Medulla oblongata (tissue), 1 donor: ENCODE results near the gene RBP2.

ENCODE experiments used
- DNase-seq: peaks from one replicate; pipeline ENCODE4 v3.0.0-alpha.2; 2015; ENCODE audit errors: extremely low spot score

Gene RBP2

DNA sequence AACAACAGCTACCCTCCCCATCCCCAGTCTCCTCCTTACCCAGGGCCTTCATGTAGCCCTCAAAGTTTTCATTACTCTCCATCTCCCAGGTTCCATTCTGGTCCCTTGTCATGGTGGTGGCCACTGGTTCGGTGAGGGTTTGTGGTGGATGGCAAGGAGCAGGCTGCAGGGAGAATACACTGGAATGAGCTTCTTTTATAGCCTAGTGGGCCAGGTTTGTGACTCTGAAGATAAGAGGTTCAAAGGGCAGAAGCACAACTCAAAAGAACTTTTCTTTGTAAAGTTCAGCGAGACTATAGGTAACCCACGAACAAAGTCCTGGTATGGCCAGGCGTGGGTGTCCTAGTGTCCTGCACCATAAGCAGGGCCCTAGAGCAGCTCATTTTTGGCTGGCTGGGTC is at the start of gene RBP2:
RBP2 (minus strand) TSS at position 169 of the 400 bp plus-strand sequence; CDS start at position 112, 57 bp downstream.
- DNase-seq = no peak

DNA sequence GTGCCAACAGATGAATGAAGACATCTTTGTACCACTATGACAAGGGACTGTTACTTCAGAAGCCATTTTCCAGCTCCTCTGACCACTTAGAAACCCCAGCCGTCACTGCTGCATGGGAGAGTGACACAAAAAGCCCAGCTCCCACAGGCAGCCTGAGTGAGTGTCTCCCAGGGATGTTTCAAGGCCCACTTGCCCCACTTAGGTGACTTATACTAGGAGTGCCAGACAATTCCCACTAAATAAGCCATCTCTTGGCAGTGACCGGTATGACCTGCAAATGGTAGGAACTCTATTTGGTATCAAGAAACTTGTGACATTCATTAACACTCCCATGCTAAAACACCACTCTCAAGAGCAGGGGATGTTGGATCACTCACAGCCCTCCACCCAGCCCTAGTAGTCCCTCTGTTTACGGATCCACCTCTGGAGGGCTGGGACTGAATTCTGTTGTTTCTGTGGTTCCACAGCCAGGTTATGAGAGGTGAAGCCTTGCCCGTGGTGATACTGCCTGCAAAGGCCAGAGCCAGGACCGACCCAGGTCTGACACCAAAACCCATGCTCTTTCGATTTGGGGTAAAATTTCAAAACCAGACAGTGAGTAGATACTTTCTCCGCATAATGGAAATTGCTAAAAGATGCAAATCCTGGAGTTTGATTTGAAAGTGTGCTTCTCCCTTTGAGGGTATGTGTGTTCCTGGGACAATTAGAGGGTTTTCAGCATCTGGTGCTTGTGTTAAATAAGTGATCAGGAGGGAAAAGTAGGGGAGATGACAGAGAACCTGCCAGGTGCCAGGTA is 48.7 kb upstream of the RBP2 start:
- DNase-seq = no peak

DNA sequence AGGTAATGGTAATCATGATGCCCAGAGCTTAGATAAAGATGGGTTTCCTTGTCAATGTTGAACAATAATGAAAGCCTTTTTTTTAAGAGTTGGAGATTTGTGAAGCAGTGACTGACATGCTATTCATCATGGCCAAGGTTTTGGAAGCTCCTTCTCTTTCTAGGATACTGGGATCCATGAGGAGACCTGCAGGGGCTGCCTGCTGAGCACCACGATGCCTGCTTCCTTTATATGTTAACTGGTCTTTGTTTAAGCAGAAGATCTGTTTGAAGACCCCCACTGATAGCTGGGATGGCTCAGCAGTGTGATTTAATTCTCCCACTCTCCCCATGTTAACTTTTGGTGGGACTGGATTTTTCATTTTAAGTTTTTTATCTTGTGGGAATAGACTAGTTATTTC is 47.4 kb upstream of the RBP2 start:
- no peak for DNase-seq

DNA sequence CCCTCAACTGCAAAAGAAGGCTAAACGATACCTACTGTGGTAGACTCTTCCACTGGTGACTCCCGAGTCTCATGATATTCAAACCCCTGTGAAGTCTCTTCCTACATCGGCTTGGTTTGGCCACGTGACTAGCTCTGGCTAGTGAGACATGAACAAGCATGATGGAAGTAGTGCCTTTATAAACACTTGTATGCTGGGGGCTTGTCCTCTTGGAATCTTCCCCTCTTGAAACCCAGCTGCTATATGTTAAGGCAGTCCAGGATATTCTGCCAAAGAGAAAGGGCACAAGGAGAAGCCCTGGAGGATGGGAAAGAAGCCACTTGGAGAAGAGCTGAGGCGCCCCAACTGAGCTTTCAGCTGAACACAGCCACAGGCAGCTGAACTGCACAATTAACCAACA is 46.9 kb upstream of the RBP2 start:
- no peak for DNase-seq

DNA sequence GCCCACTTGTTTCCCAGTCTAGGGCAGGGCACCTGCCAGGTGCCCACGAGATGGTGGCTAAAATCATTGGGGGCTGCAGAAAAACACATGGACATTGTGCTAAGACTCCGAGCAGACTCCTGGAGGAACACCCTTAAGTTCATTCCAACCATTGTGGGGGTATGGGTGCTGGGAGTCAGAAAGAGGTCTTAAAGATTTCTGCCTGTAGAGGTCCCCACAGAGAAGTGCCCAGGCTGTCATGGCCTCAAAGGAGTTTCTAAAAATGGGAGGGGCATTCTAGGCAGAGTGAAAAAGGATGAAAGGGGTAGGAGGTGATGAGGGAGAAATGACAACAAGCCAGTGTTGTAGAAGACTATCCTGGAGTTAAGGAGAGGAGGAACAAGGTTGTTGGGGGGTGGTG is 46.1 kb upstream of the RBP2 start:
- DNase-seq = no peak

DNA sequence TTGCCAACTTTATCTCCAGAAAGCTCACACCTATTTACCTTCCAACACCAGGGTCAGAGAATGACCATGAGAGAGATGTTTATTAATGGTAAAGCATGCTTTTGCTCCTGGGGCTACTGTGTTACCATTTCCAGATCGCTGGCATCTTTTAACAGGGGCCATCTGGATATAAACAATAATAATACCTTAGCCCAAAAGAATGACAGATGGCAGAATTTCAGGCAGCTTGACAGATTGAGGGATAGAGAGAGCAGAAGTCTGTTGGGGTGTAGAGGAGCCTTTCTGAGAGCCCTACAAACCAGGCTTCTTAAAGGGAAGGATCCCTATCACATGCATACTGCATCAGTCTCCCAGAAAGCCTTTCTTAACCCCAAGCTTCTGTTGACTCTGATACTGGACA is 45.5 kb upstream of the RBP2 start:
- no peak for DNase-seq

DNA sequence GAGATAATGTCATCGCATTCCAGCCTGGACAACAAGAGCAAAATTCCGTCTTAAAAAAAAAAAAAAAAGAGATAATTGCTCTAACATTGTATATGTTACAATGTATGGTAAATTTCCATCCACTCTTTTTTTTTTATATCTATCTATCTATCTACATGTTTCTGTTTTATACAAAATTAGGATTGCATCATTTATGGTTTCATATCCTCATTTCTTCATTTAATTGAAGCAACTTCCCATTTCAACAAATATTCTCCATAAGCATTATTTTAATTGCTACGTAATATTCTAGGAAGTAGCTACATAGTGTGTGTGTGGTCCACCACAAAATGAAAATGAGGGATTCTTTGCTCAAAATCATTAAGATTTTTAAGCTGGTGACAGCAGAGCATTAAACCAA is 44.8 kb upstream of the RBP2 start:
- DNase-seq = no peak

DNA sequence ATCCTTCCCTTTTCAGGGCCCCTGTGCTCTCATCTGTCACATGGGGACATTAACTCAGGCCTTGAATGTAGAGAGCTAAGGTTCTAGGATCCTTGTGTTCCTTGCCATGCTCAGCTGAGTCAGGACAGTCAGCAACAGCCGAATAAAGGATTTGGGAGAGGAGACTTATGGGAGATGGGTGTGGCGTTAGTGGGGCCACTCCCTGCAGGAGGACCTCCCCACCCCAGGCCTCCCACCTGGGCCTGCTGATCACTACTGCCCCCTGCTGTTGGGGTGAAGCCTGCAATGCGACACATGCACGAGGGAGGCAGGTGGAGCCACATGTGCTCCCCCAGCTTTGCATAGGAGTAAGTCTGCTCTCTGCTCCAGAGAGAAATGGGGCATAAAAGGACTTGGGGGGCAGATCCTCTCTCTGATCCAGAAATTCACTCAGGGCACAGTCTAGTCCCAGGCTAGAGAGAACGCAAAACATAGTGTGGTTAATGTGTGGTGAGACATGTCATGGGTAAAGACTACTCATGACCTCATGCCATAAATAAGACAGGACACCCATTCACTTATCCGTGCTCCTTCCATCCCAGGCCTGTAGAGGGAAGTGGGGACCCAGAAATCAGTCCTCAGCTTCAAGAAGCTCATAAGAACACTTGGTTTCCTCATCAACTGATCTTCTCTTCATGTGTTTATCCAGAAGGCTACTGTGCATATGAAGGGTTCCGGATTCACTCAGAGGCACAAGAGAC is 43.9 kb upstream of the RBP2 start:
- peak; percentile 53 for DNase-seq

DNA sequence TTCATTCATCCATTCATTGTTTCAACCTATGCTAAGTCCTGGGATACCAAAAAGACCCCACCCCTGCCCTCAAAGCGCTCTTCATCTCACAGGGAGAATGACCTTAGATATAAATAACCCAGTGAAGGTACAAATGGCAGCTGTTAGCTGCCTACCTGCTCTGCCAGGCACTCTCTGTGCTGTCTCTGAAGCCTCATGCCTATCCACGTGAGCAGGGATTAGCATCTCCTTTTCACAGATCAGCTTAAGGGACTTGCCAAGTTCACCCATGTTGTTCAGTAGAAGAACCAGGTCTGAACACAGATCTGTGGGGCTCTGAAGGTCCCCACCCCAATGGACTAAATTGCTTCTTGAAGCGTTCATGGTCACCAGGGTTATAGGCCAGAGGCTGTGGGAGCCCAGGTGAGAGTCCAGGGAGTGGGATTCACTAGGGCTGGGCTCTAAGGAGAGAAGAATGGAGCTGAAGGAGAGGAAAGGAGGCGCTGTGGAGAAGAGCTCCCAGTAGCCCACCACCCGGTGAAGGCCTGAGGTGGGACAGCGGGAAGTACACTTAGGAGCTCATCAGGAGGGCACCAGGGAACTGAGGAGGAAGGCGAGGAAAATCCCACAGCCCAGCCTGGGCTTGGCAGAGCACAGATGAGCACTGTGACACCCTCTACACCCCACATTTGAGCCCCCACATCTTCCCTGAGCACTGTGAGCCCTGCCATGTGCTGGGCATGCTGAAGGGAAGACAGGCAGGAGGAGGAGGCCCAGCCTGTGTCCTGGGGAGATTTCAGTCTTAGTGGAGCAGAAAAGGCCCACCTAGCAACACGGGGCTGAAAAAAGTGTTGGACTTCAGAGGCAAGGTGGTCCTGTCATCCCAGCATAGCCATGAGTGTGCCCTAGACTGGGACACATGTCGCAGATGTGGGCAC is 42.9 kb upstream of the RBP2 start:
- DNase-seq = no peak

DNA sequence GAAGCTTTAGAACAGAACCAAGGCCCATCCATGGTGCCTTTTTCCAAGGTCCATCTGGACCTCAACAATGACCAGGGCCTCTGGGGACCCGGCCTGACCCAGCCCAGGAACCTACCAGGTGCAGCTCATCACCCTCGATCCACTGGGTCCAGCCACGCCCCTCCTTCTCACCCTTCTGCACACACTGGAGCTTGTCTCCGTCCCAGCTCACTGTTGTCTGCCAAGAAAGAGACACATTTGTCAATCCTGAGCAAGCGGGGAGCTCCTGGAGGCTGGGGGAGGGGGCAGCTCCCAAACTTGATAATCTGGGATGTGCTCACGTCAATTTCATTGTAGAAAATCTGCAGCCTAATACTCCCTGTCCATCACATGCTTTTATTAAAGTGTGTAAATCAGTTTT is 42.0 kb upstream of the RBP2 start:
- no peak for DNase-seq

DNA sequence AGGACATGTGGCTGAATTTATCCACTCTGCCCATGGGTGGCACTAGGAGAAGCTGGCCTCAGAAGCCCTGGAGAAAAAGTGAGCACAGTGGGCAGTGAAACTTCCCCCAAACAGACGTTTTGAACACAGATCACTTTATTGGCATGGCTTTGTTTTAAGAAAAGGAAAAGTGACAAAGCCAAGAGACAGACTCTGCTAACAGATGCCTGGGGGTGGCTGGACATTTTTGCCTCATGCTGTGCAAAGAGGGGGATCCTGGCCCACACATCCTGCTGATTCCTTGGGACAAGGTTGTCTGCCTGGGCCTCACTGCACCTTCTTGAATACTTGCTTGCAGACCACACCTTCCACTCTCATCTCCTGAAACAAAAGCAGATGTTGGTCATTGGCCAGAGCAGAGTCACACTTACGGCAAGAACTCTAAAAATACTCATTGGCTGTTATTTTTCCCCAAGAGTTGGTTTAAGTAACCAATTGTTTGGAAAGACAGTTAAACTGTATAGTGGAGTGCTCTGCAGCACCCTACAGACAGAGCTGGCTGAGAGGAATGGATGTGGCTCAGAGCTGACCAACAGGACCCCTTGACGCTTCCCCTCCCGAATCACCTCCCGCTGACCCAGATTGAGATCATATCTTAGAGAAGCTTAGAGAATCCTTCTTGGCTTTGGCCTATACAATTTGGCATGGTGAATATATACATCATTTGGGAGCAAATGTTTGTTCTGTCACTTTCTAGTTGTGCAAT is 41.2 kb upstream of the RBP2 start:
- no peak for DNase-seq

DNA sequence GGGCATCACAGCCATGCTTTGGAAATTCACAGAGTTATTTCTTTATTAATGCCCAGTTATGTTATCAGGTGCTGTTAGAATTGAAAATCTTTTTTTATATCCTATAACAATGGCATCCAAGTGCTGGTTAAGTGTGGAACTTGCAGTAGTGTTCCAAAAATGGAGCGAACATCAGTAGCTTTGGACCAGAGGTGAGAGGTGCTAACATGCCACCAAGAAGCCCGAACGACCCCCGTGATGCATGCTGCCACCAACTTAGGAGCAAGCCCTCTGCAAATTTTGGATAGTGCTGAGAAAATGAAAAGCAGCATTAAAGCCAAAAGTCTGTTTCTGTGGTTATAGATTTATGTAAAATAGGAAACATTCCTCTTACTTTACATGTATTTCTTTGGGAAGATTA is 38.4 kb upstream of the RBP2 start:
- DNase-seq = no peak

DNA sequence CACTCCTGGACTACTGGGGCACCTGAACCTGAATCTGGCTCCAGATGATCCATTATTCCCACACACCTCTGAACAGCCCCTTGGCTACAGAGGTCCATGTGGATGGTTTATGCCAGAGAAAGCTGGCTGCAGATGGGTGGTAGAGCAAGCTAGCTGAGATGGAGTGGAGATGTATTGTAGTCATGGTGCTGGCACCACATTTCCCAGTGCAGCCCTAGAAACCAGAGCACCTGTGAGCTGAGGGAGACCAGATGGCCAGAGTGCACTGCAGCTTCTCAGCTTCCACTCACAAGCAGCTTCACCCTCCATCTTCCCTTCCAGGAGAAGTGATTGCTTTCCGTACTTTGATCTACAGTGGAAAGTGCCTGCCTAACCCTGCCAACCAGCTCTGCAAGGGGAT is 33.3 kb upstream of the RBP2 start:
- no peak for DNase-seq

DNA sequence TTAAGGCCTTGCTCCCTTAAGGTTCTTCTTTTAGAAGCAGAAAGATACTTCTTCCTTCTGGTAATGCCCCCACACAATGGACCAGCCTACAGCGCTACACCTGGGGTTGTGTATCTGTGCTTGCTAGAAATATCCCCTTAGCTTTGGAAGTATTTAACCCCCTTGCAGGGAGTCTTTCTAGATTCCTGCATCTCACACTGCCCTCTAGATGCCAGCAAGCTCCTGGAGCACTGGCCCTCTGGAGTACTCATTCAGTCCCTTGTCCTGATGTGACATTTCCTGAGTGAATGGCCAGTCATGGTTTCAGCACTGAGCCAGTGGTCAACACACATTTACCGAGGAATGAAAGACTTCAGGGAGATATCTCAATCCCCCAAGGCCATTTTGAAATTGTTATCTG is 30.4 kb upstream of the RBP2 start:
- peak; percentile 70 for DNase-seq

DNA sequence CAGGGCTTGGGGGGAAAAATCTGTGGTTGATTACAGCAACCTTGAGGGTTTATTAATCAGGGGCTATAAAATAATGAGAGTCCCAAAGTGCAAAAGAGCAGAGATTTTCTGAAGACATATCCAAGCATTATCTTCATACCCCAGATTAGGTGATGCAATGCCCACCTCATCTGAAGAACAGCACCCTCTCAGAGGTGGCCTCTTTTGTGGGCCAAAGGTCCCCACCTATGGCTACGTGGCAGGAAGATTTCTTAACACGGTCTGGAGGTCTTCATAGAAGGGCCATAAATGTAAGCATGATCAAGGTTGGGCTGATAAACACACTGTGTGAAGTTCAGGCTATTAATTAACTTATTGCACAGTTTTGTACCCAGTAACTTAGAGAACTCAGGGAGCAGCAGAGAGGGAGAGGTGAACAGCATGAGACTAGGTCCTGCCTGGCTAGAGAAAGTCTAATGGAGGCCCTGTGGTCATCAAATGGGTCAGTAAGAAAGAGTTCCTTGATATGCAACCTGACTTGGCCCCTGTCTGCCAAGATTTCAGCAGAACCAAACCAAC is 29.6 kb upstream of the RBP2 start:
- no peak for DNase-seq

DNA sequence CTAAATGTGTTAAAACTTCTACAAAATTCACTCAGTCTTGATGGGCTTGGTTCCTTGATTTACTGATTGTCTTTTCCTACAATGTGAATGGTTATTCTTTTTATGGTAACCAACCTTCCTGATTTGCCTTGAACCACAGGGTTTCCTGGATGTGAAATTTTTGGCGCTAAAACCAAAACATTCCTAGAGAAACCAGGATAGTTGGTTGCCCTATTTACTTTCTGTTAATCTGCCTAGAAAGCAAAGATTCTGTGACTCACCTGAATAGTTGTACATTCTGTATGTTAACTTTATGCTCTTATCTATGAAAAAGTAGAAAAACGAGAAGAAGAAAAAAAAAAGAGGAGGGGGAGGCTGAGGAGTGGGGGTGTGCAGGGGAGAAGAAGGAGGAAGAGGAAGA is 23.2 kb upstream of the RBP2 start:
- DNase-seq = no peak

DNA sequence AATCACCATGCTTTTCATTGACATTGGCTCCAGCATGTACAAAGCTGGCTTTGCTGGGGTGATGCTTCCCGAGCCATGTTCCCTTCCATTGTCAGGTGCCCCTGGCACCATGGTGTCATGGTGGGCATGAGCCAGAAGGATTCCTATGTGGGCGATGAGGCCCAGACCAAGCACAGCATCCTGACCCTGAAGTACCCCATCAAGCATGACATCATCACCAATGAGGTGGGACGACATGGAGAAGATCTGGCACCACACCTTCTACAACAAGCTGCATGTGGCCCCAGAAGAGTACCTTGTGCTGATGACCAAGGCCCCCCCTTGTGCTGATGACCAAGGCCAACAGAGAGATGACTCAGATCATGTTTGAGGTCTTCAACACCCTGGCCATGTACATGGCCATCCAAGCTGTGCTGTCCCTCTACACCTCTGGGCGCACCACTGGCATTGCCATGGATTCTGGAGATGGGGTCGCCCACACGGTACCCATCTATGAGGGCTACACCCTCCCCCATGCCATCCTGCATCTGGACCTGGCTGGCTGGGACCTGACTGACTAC is 17.6 kb upstream of the RBP2 start:
- no peak for DNase-seq

DNA sequence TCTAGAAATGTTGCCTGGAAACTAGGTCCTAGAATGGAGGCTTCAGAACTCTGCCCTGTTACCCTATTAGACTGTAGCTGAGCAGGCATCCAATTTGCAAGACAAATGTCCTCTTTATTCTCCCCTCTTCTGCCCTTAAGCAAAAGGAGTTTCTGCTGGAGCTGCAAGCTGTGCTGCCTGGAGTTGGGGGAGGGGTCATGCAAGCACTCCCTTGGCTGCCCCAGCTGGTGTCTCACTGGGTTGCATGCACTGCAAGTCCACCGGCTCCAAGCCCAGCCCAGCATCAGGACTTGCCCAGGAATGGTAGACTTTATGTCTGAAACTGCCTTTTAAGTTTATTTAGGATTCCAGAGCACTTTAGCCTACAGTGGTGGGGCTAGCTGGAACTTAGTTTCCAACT is 15.7 kb upstream of the RBP2 start:
- DNase-seq = no peak

DNA sequence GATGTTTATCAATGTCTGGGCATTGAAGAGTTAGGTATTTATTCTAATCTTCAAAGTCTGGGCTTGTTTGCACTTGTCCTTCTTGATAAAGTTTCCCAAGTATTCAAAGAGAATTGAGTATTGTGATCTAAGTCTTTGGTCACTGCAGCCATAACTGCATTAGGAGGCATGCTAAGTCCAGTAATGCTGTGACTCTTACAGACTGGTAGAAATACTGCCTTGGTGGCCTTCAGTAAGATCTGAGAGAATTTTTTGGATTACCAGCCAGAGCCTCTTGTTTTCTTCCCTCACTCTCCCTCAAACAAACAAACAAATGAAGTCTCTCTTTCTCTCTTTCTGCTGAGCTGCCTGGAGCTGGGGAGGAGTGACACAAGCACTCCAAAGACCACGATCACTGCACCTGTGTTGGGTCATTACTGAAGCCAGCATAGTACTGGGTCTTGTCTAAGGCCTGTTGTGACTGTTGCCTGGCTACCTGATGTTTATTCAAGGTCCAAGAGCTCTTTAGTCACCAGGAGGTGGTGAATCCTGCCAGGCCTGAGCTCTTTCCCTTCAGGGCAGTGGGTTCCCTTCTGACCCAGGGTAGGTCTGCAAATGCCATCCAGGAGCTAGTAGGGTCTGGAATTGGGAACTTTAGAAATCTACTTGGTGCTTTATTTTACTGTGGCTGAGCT is 14.8 kb upstream of the RBP2 start:
- no peak for DNase-seq

DNA sequence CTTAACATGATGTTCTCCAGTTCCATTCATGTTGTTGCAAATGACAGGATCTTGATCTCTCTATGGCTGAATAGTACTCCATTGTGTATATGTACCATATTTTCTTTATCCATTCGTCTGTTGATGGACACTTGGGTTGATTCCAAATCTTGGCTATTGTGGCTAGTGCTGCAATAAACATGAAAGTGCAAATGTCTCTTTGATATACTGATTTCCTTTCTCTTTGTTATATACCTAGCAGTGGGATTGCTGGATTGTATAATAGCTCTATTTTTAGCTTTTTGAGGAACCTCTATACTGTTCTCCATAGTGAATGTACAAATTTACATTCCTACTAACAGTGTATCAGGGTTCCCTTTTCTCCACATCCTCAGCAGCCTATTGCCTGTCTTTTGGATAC is 5.9 kb upstream of the RBP2 start:
- no peak for DNase-seq
